HFF-Myc (cell line): Measurements from ENCODE around the gene RPL36AL.
"Not testable (repeated sequence)": the region's sequence is repeated elsewhere in the genome, so short reads cannot be mapped to it uniquely, and the experiment has no call there.

Experiments
- DNase-seq: peaks from one replicate; pipeline ENCODE4 v3.0.0-alpha.2; 2011; ENCODE audit warnings: low read depth; ENCODE audit errors: extremely low read depth
- H3K4me3 ChIP-seq: replicated peaks from 2 replicates; pipeline ENCODE4 v1.5.1; 2011; ENCODE audit warnings: low read depth, mild to moderate bottlenecking, control low read depth, low read length
- CTCF ChIP-seq: IDR thresholded peaks from 2 replicates; pipeline ENCODE4 v1.5.1; 2012; ENCODE audit warnings: mild to moderate bottlenecking, low read depth, low read length, control low read depth; ENCODE audit errors: missing control alignments

RPL36AL gene

GRCh38 chr14:49585803-49586672 is 34.4 kb downstream of the RPL36AL start, which contains the start of gene RPS29:
RPS29 (minus strand) TSS chr14:49586380; CDS start chr14:49586346, 34 bp downstream.
- H3K4me3 ChIP-seq: peak within 1 kb of the TSS; percentile 87
- peak; percentile 100 for DNase-seq
- TF ChIP-seq CTCF: no peak

- not testable (repeated sequence) for DNase-seq
- H3K4me3 ChIP-seq: peak overlapping the region; percentile 87
Measured at GRCh38 chr14:49584981-49585640, 35.3 kb downstream of the RPL36AL start.

GRCh38 chr14:49584058-49584457 is 36.4 kb downstream of the RPL36AL start:
- TF ChIP-seq CTCF: no peak
- peak overlapping the region; percentile 87 for H3K4me3 ChIP-seq
- no peak for DNase-seq

GRCh38 chr14:49583629-49584028 is 36.8 kb downstream of the RPL36AL start:
- no peak for DNase-seq
- TF ChIP-seq CTCF: no peak
- peak overlapping the region; percentile 87 for H3K4me3 ChIP-seq

- H3K4me3 ChIP-seq: peak overlapping the region; percentile 87; the same call in 1 of the 2 replicates
- DNase-seq: no peak
- no peak for TF ChIP-seq CTCF
Measured at GRCh38 chr14:49582113-49582977, 38.1 kb downstream of the RPL36AL start.

GRCh38 chr14:49581209-49582112 is 39.0 kb downstream of the RPL36AL start:
- TF ChIP-seq CTCF: no peak
- DNase-seq: no peak
- H3K4me3 ChIP-seq: no peak overlapping the region
